B cell (primary cell): Measurements from ENCODE around the gene LONP1. TPM values are rescaled to one million over a fixed set of nuclear protein-coding genes. Genes with fewer than 3 reads are reported as not detected.

Experiments used
- ATAC-seq: fragments of 200-7000 bp; cut with Tn5 transposase; one replicate; pipeline ENCODE4 v1.10.0; 2021; ENCODE audit warnings: low read depth, mild to moderate bottlenecking, moderate number of reproducible peaks, moderate library complexity
- CTCF ChIA-PET: fragments of 350-600 bp; sonication (Branson Sonifier 250); formaldehyde crosslinking; loops from one replicate; lab custom pipeline; 2021; ENCODE audit warnings: antibody characterized with exemption, inconsistent platforms; lab: Charles Lee
- POLR2A ChIA-PET: fragments of 350-600 bp; sonication (Branson Sonifier 250); formaldehyde crosslinking; loops from one replicate; lab custom pipeline; 2021; ENCODE audit warnings: antibody characterized with exemption; lab: Charles Lee
- DNase-seq: peaks from one replicate; pipeline ENCODE4 v3.0.0; 2013
- H2AFZ ChIP-seq: 2 replicates; pipeline ENCODE4 v1.6.1; 2012; ENCODE audit warnings: mild to moderate bottlenecking, low read depth, low read length; ENCODE audit not compliant: insufficient read depth, poor library complexity, severe bottlenecking
- H3K27ac ChIP-seq, 2 donors: 1 replicate in 1 of 2; 2 replicates in 1 of 2; pipeline ENCODE4 v1.5.1; 2012 to 2013; ENCODE audit warnings: low read length in 2 of 2, mild to moderate bottlenecking in 2 of 2, moderate library complexity in 1 of 2
- H3K27me3 ChIP-seq, 4 experiments: fragments of 200-600 bp in 1 of 4; sonication (generic) in 1 of 4; replicated peaks in 1 of 4; 1 replicate in 2 of 4; 2 replicates in 2 of 4; pipeline versions ENCODE4 v1.6.1 to v1.7.0; 2013 to 2016; ENCODE audit warnings: low read length in 3 of 4, mild to moderate bottlenecking in 2 of 4, mixed read lengths in 1 of 4, moderate library complexity in 1 of 4; ENCODE audit not compliant: insufficient read depth in 4 of 4, control insufficient read depth in 3 of 4; ENCODE audit errors: control extremely low read depth in 1 of 4
- H3K36me3 ChIP-seq, 2 experiments: replicated peaks in 1 of 2; 1 replicate in 1 of 2; 2 replicates in 1 of 2; pipeline versions ENCODE4 v1.6.1 to v1.7.1; 2013; ENCODE audit warnings: low read length in 1 of 2; ENCODE audit not compliant: insufficient read depth in 2 of 2, control insufficient read depth in 1 of 2; ENCODE audit errors: control extremely low read depth in 1 of 2, extremely low read depth in 1 of 2
- H3K4me1 ChIP-seq, 2 donors: fragments of 200-600 bp in 1 of 2; sonication (generic) in 1 of 2; 1 replicate in 1 of 2; 2 replicates in 1 of 2; pipeline versions ENCODE4 v1.5.1 to v1.6.1; 2013 to 2017; ENCODE audit warnings: low read length in 2 of 2; ENCODE audit not compliant: control insufficient read depth in 2 of 2, insufficient read depth in 2 of 2
- H3K4me2 ChIP-seq: replicated peaks from 2 replicates; pipeline ENCODE3; 2012; ENCODE audit warnings: mild to moderate bottlenecking, low read depth, low read length; ENCODE audit not compliant: poor library complexity, severe bottlenecking
- H3K4me3 ChIP-seq, 5 experiments: fragments of 200-600 bp in 1 of 5; sonication (generic) in 1 of 5; 1 replicate in 3 of 5; 2 replicates in 2 of 5; pipeline versions ENCODE4 v1.5.1 to v1.7.0; 2011 to 2016; ENCODE audit warnings: low read length in 4 of 5, mild to moderate bottlenecking in 4 of 5, low read depth in 2 of 5, control low read depth in 1 of 5, moderate library complexity in 1 of 5; ENCODE audit not compliant: insufficient read depth in 1 of 5; ENCODE audit errors: control extremely low read depth in 1 of 5, extremely low read depth in 1 of 5
- H3K79me2 ChIP-seq: fragments of 200-600 bp; sonication (generic); one replicate; pipeline ENCODE4 v1.6.0; 2016; ENCODE audit warnings: low read length; ENCODE audit not compliant: control insufficient read depth, insufficient read depth
- H3K9ac ChIP-seq: fragments of 200-600 bp; sonication (generic); 2 replicates; pipeline ENCODE4 v1.6.1; 2017; ENCODE audit warnings: mild to moderate bottlenecking, low read length, moderate library complexity
- H3K9me3 ChIP-seq, 3 donors: one replicate each; pipeline versions ENCODE4 v1.6.1 to v1.7.1; 2013; ENCODE audit warnings: low read length in 2 of 3; ENCODE audit not compliant: control insufficient read depth in 2 of 3, insufficient read depth in 1 of 3; ENCODE audit errors: control extremely low read depth in 1 of 3
- H4K20me1 ChIP-seq: 2 replicates; pipeline ENCODE4 v1.6.0; 2012; ENCODE audit warnings: mild to moderate bottlenecking, low read length; ENCODE audit not compliant: insufficient read depth, control insufficient read depth, poor library complexity, severe bottlenecking
- H3K27ac Mint-ChIP-seq: one replicate; pipeline ENCODE4 v1.8.0; 2021; ENCODE audit warnings: mixed read lengths
- H3K27me3 Mint-ChIP-seq: one replicate; pipeline ENCODE4 v1.8.0; 2021; ENCODE audit warnings: mixed read lengths
- H3K4me1 Mint-ChIP-seq: one replicate; pipeline ENCODE4 v1.8.0; 2021; ENCODE audit warnings: mixed read lengths
- H3K4me3 Mint-ChIP-seq: one replicate; pipeline ENCODE4 v1.8.0; 2021; ENCODE audit warnings: mixed read lengths
- H3K9me3 Mint-ChIP-seq: one replicate; pipeline ENCODE4 v1.8.0; 2022; ENCODE audit warnings: mixed read lengths; ENCODE audit not compliant: insufficient read depth
- EZH2 ChIP-seq: IDR thresholded peaks from 2 replicates; pipeline ENCODE4 v1.6.1; 2012; ENCODE audit warnings: borderline replicate concordance, low read depth, mild to moderate bottlenecking, moderate library complexity, low read length; ENCODE audit not compliant: insufficient read depth, poor library complexity, severe bottlenecking
- WGBS: methylation state at CpG from one replicate; pipeline ENCODE4 v1.1.5; 2013; ENCODE audit warnings: missing lambda C conversion rate; ENCODE audit not compliant: insufficient coverage; 5-methylcytosine and 5-hydroxymethylcytosine counted together
- intact Hi-C: fragments of 100-400 bp; cut with micrococcal nuclease; formaldehyde crosslinking; loops from one replicate; pipeline ENCODE4 v1.10.0; 2022
- polyA plus RNA-seq: library from polyadenylated mRNA; depleted of rRNA; stranded (reverse); fragments of >200 nt; gene quantifications from 2 replicates; pipeline ENCODE4 v1.2.3, GENCODE V29; 2012
- total RNA-seq, 2 donors: library from RNA; stranded (reverse); fragments of 120-200 nt in 1 of 2; gene quantifications; 1 replicate in 1 of 2; 2 replicates in 1 of 2; pipeline versions ENCODE4 v1.2.3 to v1.2.4, GENCODE V29; 2013 to 2022
- TF ChIP-seq, protein P1 (sequence below): fragments of 200-600 bp; IDR thresholded peaks from one replicate; pipeline ENCODE4 v1.8.0; 2022; ENCODE audit warnings: antibody characterized with exemption, mild to moderate bottlenecking

LONP1 gene
- total and polyA plus RNA-seq, 2 donors (not counting 1 experiment from before 2014, with no cell fraction given), result 60.1 to 67.2 TPM

DNA sequence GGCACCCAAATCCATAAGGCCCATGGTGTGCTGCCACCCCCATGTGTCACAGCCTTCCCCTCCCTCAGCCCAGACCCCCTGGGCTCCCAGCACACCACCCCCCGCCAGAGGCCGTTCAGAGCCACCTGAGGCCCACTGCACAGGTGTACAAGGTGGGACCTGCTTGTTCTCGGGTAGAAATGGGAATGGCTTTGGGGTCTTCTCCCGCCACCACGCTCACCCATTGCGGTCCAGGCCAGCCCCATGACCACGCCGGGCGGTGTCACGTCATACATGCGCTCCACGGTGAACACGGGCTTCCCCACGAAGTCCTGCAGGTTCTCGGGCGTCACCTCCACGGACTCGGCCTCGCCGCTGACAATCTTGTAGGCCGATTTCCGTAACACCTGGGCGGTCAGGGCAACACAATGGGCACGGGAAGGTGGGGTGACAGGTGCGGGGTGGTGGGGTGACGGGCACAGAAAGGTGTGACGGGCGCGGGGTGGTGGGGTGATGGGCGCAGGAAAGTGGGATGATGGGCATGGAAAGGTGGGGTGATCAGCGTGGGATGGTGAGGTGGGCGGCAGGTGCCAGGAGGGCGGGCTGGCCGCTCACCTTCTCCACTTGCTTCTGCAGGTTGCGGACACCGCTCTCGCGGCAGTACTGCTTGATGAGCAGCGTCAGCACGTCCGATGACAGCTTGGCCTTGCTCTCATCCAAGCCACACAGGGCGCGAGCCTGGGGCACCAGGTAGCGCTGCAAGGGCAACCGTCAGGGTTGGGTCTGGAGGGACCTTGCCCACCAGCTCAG, 25.6 kb downstream of the LONP1 start:
- peaks cover 90% of the 10 kb centered on the region for H4K20me1 ChIP-seq
- H2AFZ ChIP-seq, result no peak overlapping the region
- no peaks in the 10 kb centered on the region for H3K9me3 Mint-ChIP-seq
- peaks cover 0 to 66% of the 10 kb centered on the region in 2 experiments for H3K36me3 ChIP-seq
- no peaks in the 10 kb centered on the region for H3K9me3 ChIP-seq
- H3K4me1 ChIP-seq, result peaks cover 3 to 23% of the 10 kb centered on the region in 2 donors
- CTCF ChIA-PET, result interaction anchor here (0.5 kb wide), 1 partner anchor 77 kb away, joined by 3 read pairs; no protein-coding TSS in a partner anchor
- no peak overlapping the region for H3K4me2 ChIP-seq
- peaks cover 31% of the 10 kb centered on the region for H3K4me1 Mint-ChIP-seq
- 94% methylated on average over 39 of the region's 45 CpGs for WGBS
- no peak overlapping the region for H3K4me3 ChIP-seq
- no peak for ATAC-seq
- intact Hi-C loops, result loop anchor here (5.0 kb wide), 1 partner anchor 972 kb away; the partner anchor contains the start of gene DPP9
- H3K9ac ChIP-seq, result no peak overlapping the region
- H3K27ac ChIP-seq, result no peak overlapping the region
- no peaks in the 10 kb centered on the region for H3K27me3 Mint-ChIP-seq
- H3K27ac Mint-ChIP-seq, result no peak overlapping the region
- TF ChIP-seq, protein P1, sequence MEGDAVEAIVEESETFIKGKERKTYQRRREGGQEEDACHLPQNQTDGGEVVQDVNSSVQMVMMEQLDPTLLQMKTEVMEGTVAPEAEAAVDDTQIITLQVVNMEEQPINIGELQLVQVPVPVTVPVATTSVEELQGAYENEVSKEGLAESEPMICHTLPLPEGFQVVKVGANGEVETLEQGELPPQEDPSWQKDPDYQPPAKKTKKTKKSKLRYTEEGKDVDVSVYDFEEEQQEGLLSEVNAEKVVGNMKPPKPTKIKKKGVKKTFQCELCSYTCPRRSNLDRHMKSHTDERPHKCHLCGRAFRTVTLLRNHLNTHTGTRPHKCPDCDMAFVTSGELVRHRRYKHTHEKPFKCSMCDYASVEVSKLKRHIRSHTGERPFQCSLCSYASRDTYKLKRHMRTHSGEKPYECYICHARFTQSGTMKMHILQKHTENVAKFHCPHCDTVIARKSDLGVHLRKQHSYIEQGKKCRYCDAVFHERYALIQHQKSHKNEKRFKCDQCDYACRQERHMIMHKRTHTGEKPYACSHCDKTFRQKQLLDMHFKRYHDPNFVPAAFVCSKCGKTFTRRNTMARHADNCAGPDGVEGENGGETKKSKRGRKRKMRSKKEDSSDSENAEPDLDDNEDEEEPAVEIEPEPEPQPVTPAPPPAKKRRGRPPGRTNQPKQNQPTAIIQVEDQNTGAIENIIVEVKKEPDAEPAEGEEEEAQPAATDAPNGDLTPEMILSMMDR, result no peak
- no peak for TF ChIP-seq EZH2
- no peak overlapping the region for H3K4me3 Mint-ChIP-seq
- H3K27me3 ChIP-seq, result no peaks in the 10 kb centered on the region
- POLR2A ChIA-PET, result no interaction called here
- no peak for DNase-seq
- H3K79me2 ChIP-seq, result peaks cover 41% of the 10 kb centered on the region
